H1 (cell line): ENCODE data around the gene MAPKAP1. TPM values are rescaled to one million over a fixed set of nuclear protein-coding genes. Genes with fewer than 3 reads are reported as not detected.

Experiments
- CTCF ChIA-PET: fragments of 300-600 bp; sonication (Branson Sonifier 250); formaldehyde crosslinking; loops from one replicate; lab custom pipeline; 2021; ENCODE audit not compliant: partially characterized antibody; lab: Charles Lee
- POLR2A ChIA-PET: fragments of 300-600 bp; sonication (Branson Sonifier 250); formaldehyde crosslinking; loops from one replicate; lab custom pipeline; 2021; ENCODE audit warnings: inconsistent platforms; ENCODE audit not compliant: partially characterized antibody; lab: Charles Lee
- DNase-seq, 2 experiments: peaks; one replicate each; pipeline versions ENCODE4 v3.0.0 to v3.0.0-alpha.2; 2010 to 2022; ENCODE audit warnings: low spot score in 2 of 2, low read depth in 1 of 2, mixed read lengths in 1 of 2
- FAIRE-seq: peaks from 2 replicates; lab custom pipeline; 2011; peaks lifted over from hg19 to GRCh38; lab: Jason Lieb, UNC
- H2AFZ ChIP-seq: 2 replicates; pipeline ENCODE4 v1.8.1; 2012; ENCODE audit warnings: low read length, inconsistent platforms
- H2AK5ac ChIP-seq: 2 replicates; pipeline ENCODE4 v1.6.1; 2013; ENCODE audit warnings: low read depth, low read length
- H2BK120ac ChIP-seq: replicated peaks from 2 replicates; pipeline ENCODE3; 2013; ENCODE audit warnings: low read depth, low read length, inconsistent platforms
- H2BK12ac ChIP-seq: 2 replicates; pipeline ENCODE4 v1.6.1; 2013; ENCODE audit warnings: low read depth, low read length
- H2BK15ac ChIP-seq: 2 replicates; pipeline ENCODE4 v1.6.1; 2013; ENCODE audit warnings: low read length
- H2BK20ac ChIP-seq: 2 replicates; pipeline ENCODE4 v1.6.1; 2013; ENCODE audit warnings: low read length
- H2BK5ac ChIP-seq: 2 replicates; pipeline ENCODE4 v1.6.1; 2013; ENCODE audit warnings: low read depth, low read length
- H3K14ac ChIP-seq: 2 replicates; pipeline ENCODE4 v1.6.1; 2013; ENCODE audit warnings: inconsistent platforms; ENCODE audit not compliant: insufficient read length
- H3K18ac ChIP-seq: 2 replicates; pipeline ENCODE4 v1.6.1; 2013; ENCODE audit warnings: low read length; ENCODE audit errors: extremely low read depth
- H3K23ac ChIP-seq: 2 replicates; pipeline ENCODE4 v1.6.1; 2013; ENCODE audit warnings: inconsistent platforms; ENCODE audit not compliant: insufficient read length
- H3K23me2 ChIP-seq: 2 replicates; pipeline ENCODE4 v1.6.1; 2013; ENCODE audit warnings: low read depth, low read length
- H3K27ac ChIP-seq: 2 replicates; pipeline ENCODE4 v1.6.1; 2011; ENCODE audit warnings: low read depth, low read length, inconsistent platforms
- H3K27me3 ChIP-seq, 4 experiments: replicated peaks in 1 of 4; 1 replicate in 1 of 4; 2 replicates in 3 of 4; pipeline versions ENCODE4 v1.6.1 to v1.8.1; 2011 to 2013; ENCODE audit warnings: low read length in 3 of 4, mild to moderate bottlenecking in 3 of 4, inconsistent platforms in 2 of 4, mixed read lengths in 2 of 4, moderate library complexity in 1 of 4; ENCODE audit not compliant: control insufficient read depth in 3 of 4, insufficient read depth in 3 of 4; ENCODE audit errors: extremely low read depth in 1 of 4
- H3K36me3 ChIP-seq, 4 experiments: 2 replicates each; pipeline versions ENCODE4 v1.6.1 to v1.8.1; 2011 to 2013; ENCODE audit warnings: mild to moderate bottlenecking in 4 of 4, low read length in 3 of 4, moderate library complexity in 2 of 4, control low read depth in 1 of 4, inconsistent platforms in 1 of 4; ENCODE audit not compliant: insufficient read depth in 4 of 4, control insufficient read depth in 2 of 4
- H3K4ac ChIP-seq: replicated peaks from 2 replicates; pipeline ENCODE3; 2013; ENCODE audit warnings: low read length, low read depth, mixed read lengths, inconsistent platforms; ENCODE audit not compliant: insufficient read length
- H3K4me1 ChIP-seq, 4 experiments: replicated peaks in 1 of 4; 1 replicate in 1 of 4; 2 replicates in 3 of 4; pipeline versions ENCODE4 v1.6.1 to v1.8.1; 2011 to 2013; ENCODE audit warnings: low read length in 3 of 4, inconsistent platforms in 2 of 4, mixed read lengths in 1 of 4; ENCODE audit not compliant: insufficient read depth in 4 of 4, control insufficient read depth in 3 of 4
- H3K4me2 ChIP-seq, 2 experiments: 2 replicates each; pipeline versions ENCODE4 v1.6.1 to v1.8.1; 2011 to 2013; ENCODE audit warnings: low read depth in 2 of 2, low read length in 2 of 2, control low read depth in 1 of 2, inconsistent platforms in 1 of 2, mild to moderate bottlenecking in 1 of 2; ENCODE audit not compliant: insufficient read depth in 1 of 2
- H3K4me3 ChIP-seq, 4 experiments: fragments of 200-600, 300-600 bp in 1 of 4; sonication (generic), shearing (Covaris generic), sonication (Bioruptor Twin) in 1 of 4; 2 replicates each; pipeline versions ENCODE4 v1.5.1 to v1.8.1; 2011 to 2016; ENCODE audit warnings: low read length in 4 of 4, low read depth in 3 of 4, control low read depth in 2 of 4, inconsistent platforms in 2 of 4, mild to moderate bottlenecking in 2 of 4, mixed read lengths in 1 of 4, moderate library complexity in 1 of 4; ENCODE audit not compliant: insufficient read depth in 2 of 4; ENCODE audit errors: extremely low read depth in 1 of 4
- H3K56ac ChIP-seq: replicated peaks from 2 replicates; pipeline ENCODE3; 2013; ENCODE audit warnings: low read depth, mild to moderate bottlenecking, mixed read lengths, low read length, inconsistent platforms; ENCODE audit not compliant: insufficient read length
- H3K79me1 ChIP-seq: 2 replicates; pipeline ENCODE4 v1.6.1; 2013; ENCODE audit warnings: low read depth, low read length, control low read depth
- H3K79me2 ChIP-seq, 2 experiments: 2 replicates each; pipeline versions ENCODE4 v1.6.1 to v1.8.1; 2012 to 2013; ENCODE audit warnings: low read length in 2 of 2, mild to moderate bottlenecking in 2 of 2, inconsistent platforms in 1 of 2; ENCODE audit not compliant: insufficient read depth in 2 of 2, control insufficient read depth in 1 of 2
- H3K9ac ChIP-seq, 4 experiments: replicated peaks in 1 of 4; 1 replicate in 1 of 4; 2 replicates in 3 of 4; pipeline versions ENCODE4 v1.6.1 to v1.8.1; 2011 to 2013; ENCODE audit warnings: low read depth in 3 of 4, low read length in 3 of 4, control low read depth in 2 of 4, mild to moderate bottlenecking in 2 of 4, moderate library complexity in 2 of 4, inconsistent platforms in 1 of 4; ENCODE audit errors: extremely low read depth in 1 of 4
- H3K9me3 ChIP-seq, 2 experiments: 2 replicates each; pipeline versions ENCODE4 v1.6.1 to v1.8.1; 2012 to 2013; ENCODE audit warnings: mild to moderate bottlenecking in 2 of 2, moderate library complexity in 2 of 2, control low read depth in 1 of 2, inconsistent platforms in 1 of 2, low read depth in 1 of 2, low read length in 1 of 2, mixed read lengths in 1 of 2; ENCODE audit not compliant: insufficient read depth in 2 of 2
- H4K20me1 ChIP-seq, 2 experiments: replicated peaks in 1 of 2; 2 replicates each; pipeline versions ENCODE3 to v1.8.1; 2011 to 2013; ENCODE audit warnings: inconsistent platforms in 2 of 2, low read length in 2 of 2, mild to moderate bottlenecking in 1 of 2; ENCODE audit not compliant: insufficient read depth in 2 of 2, control insufficient read depth in 1 of 2
- H4K5ac ChIP-seq: 2 replicates; pipeline ENCODE4 v1.6.1; 2013; ENCODE audit warnings: low read length, low read depth, mixed read lengths, inconsistent platforms; ENCODE audit not compliant: insufficient read length
- H4K8ac ChIP-seq: 2 replicates; pipeline ENCODE4 v1.8.0; 2013; ENCODE audit warnings: mild to moderate bottlenecking, moderate library complexity, low read length, inconsistent platforms; ENCODE audit not compliant: insufficient read depth; ENCODE audit errors: extremely low read depth
- H4K91ac ChIP-seq: replicated peaks from 2 replicates; pipeline ENCODE3; 2013; ENCODE audit warnings: low read length, mixed read lengths, inconsistent platforms; ENCODE audit not compliant: insufficient read length
- BCL11A ChIP-seq, 2 experiments: IDR thresholded peaks; one replicate each; pipeline ENCODE4 v1.6.1; 2011; ENCODE audit warnings: low read depth in 2 of 2, low read length in 2 of 2, mild to moderate bottlenecking in 2 of 2
- CBX8 ChIP-seq: fragments of 300-800, 300-1000 bp; sonication (generic); IDR thresholded peaks from 2 replicates; pipeline ENCODE4 v1.7.1; 2016; ENCODE audit warnings: low read depth, low read length, borderline replicate concordance
- CTBP2 ChIP-seq: IDR thresholded peaks from 2 replicates; pipeline ENCODE4 v1.7.0; 2011; ENCODE audit warnings: borderline replicate concordance, mild to moderate bottlenecking, moderate library complexity, mixed read lengths, low read length; ENCODE audit not compliant: insufficient read depth, insufficient read length
- FOSL1 ChIP-seq: IDR thresholded peaks from 2 replicates; pipeline ENCODE4 v1.6.1; 2011; ENCODE audit warnings: mild to moderate bottlenecking, low read depth, low read length, moderate library complexity; ENCODE audit not compliant: insufficient read depth
- GTF2F1 ChIP-seq: IDR thresholded peaks from 2 replicates; pipeline ENCODE4 v1.6.1; 2012; ENCODE audit warnings: low read depth, low read length, improper control_type of control experiment, borderline replicate concordance
- JUND ChIP-seq: IDR thresholded peaks from 2 replicates; pipeline ENCODE4 v1.6.1; 2011; ENCODE audit warnings: mild to moderate bottlenecking, improper control_type of control experiment, low read length
- MAFK ChIP-seq: IDR thresholded peaks from 2 replicates; pipeline ENCODE4 v1.6.1; 2012; ENCODE audit warnings: low read depth, mild to moderate bottlenecking, improper control_type of control experiment, low read length
- PHF8 ChIP-seq: fragments of 200-600 bp; sonication (generic); conservative IDR thresholded peaks from 2 replicates; pipeline ENCODE4 v1.7.1; 2012; ENCODE audit warnings: low read depth, mild to moderate bottlenecking, inconsistent platforms, low read length, moderate library complexity
- POLR2A ChIP-seq, 2 experiments: IDR thresholded peaks; 1 replicate in 1 of 2; 2 replicates in 1 of 2; pipeline ENCODE4 v1.6.1; 2011; ENCODE audit warnings: low read depth in 2 of 2, low read length in 2 of 2, mild to moderate bottlenecking in 2 of 2; ENCODE audit errors: control extremely low read depth in 1 of 2
- POU5F1 ChIP-seq: IDR thresholded peaks from 2 replicates; pipeline ENCODE4 v1.6.1; 2011; ENCODE audit warnings: low read depth, mild to moderate bottlenecking, low read length, moderate library complexity
- RAD21 ChIP-seq, 2 experiments: IDR thresholded peaks in 1 of 2; conservative IDR thresholded peaks in 1 of 2; 2 replicates each; pipeline ENCODE4 v1.6.1; 2011; ENCODE audit warnings: low read depth in 2 of 2, low read length in 2 of 2, improper control_type of control experiment in 1 of 2, inconsistent platforms in 1 of 2, mild to moderate bottlenecking in 1 of 2, moderate library complexity in 1 of 2
- SAP30 ChIP-seq: fragments of 300-600 bp; sonication (generic); IDR thresholded peaks from 2 replicates; pipeline ENCODE4 v1.7.1; 2012; ENCODE audit warnings: low read length, moderate library complexity, mild to moderate bottlenecking, inconsistent platforms; ENCODE audit not compliant: insufficient read depth, insufficient replicate concordance
- SIN3A ChIP-seq, 2 experiments: IDR thresholded peaks in 1 of 2; conservative IDR thresholded peaks in 1 of 2; 2 replicates each; pipeline ENCODE4 v1.6.1; 2011 to 2012; ENCODE audit warnings: low read length in 2 of 2, improper control_type of control experiment in 1 of 2, low read depth in 1 of 2, mild to moderate bottlenecking in 1 of 2
- SP1 ChIP-seq: IDR thresholded peaks from 2 replicates; pipeline ENCODE4 v1.6.1; 2011; ENCODE audit warnings: low read depth, low read length
- SP4 ChIP-seq: IDR thresholded peaks from 2 replicates; pipeline ENCODE4 v1.6.1; 2012; ENCODE audit warnings: low read length, inconsistent platforms
- WGBS, 2 experiments: shearing (Covaris generic) in 1 of 2; methylation state at CpG; one replicate each; pipeline versions ENCODE4 v1.1.6 to v1.1.7; 2013 to 2015; ENCODE audit warnings: low lambda C conversion rate in 2 of 2, mixed read lengths in 2 of 2, inconsistent platforms in 1 of 2, low coverage in 1 of 2, missing lambda C conversion rate in 1 of 2; ENCODE audit not compliant: insufficient replicate concordance in 2 of 2, insufficient coverage in 1 of 2, insufficient read length in 1 of 2; ENCODE audit errors: extremely low coverage in 1 of 2, missing lambda C conversion rate in 1 of 2; 5-methylcytosine and 5-hydroxymethylcytosine counted together
- polyA plus RNA-seq, 7 experiments: library from polyadenylated mRNA; depleted of rRNA in 3 of 7; stranded (reverse) in 5 of 7; unstranded in 2 of 7; fragments of >200 nt in 5 of 7; fragments of 200-250 nt in 2 of 7; gene quantifications; 1 replicate in 5 of 7; 2 replicates in 1 of 7; 4 replicates in 1 of 7; pipeline versions ENCODE4 v1.2.1 to v1.2.3, GENCODE V29; 2011 to 2013; ENCODE audit warnings: missing spikeins in 2 of 7, mixed read lengths in 2 of 7
- total RNA-seq: library from RNA; stranded (reverse); fragmentation: NEBNext Ultra II Directional; extraction: Animal tissue kit (Norgen Biotek cat#: 25700); gene quantifications from 2 replicates; pipeline ENCODE4 v1.2.1, GENCODE V29; 2021

The MAPKAP1 gene
- total and polyA plus RNA-seq, 2 of the 8 experiments (the other 6 are each of a cell fraction or from before 2014, with no cell fraction given): 79.2 to 140 TPM

DNA sequence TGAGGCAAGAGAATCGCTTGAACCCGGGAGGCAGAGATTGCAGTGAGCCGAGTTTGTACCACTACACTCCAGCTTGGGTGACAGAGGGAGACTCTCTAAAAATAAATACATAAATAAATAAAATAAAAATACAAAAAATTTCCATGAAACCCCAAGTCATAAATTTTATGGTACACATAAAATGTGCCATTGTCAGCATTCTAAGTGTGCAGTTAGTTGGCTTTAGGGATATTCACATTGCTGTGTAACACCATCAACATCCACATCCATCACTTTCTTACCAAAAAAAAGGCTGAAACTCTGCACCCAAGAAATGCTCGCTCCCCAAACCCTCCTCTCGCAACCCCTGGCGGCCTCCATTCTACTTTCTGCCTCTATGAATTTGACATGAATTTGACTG is 310.2 kb downstream of the MAPKAP1 start:
- Histone ChIP-seq H3K4me2 (no peak overlapping the region), H3K23ac (no peak overlapping the region), H3K56ac (no peak overlapping the region), H2AFZ (no peak overlapping the region), H4K91ac (no peak overlapping the region), H2BK20ac (no peak overlapping the region), H4K8ac (no peak overlapping the region), H3K4me3 (no peak overlapping the region), H2BK12ac (no peak overlapping the region), H3K14ac (no peak overlapping the region), H3K23me2 (no peaks in the 10 kb centered on the region), H3K27me3 (no peaks in the 10 kb centered on the region), H4K5ac (no peak overlapping the region), H2BK15ac (no peak overlapping the region), H3K79me2 (no peaks in the 10 kb centered on the region), H3K27ac (no peak overlapping the region), H3K36me3 (no peaks in the 10 kb centered on the region), H3K4ac (no peak overlapping the region), H2BK120ac (no peak overlapping the region), H2AK5ac (no peak overlapping the region), H3K4me1 (no peaks in the 10 kb centered on the region), H3K9me3 (no peaks in the 10 kb centered on the region), H3K18ac (no peak overlapping the region), H4K20me1 (no peaks in the 10 kb centered on the region), H3K9ac (no peak overlapping the region), H3K79me1 (no peaks in the 10 kb centered on the region), H2BK5ac (no peak overlapping the region)
- DNase-seq: no peak
- CTCF ChIA-PET: no interaction called here
- POLR2A ChIA-PET: no interaction called here
- FAIRE-seq: no peak
- 95% methylated on average over 6 of the region's 6 CpGs; no CpG with 5 or more reads in 1 of the 2 experiments for WGBS, 2 experiments
- no peak for TF ChIP-seq FOSL1
- no peak for TF ChIP-seq SIN3A (conservative IDR thresholded peaks at IDR 0.05 in 1 of 2, IDR thresholded peaks at IDR 0.05 in 1 of 2; ENCODE audit: low read depth in 1 of 2, low read length in 2 of 2)
- TF ChIP-seq POLR2A (IDR thresholded peaks at IDR 0.05; ENCODE audit: control extremely low read depth in 1 of 2, low read depth in 2 of 2, low read length in 2 of 2): no peak
- TF ChIP-seq JUND: no peak
- TF ChIP-seq GTF2F1: no peak
- no peak for TF ChIP-seq BCL11A (IDR thresholded peaks at IDR 0.05; ENCODE audit: low read depth in 2 of 2, low read length in 2 of 2)
- TF ChIP-seq MAFK: no peak
- no peak for TF ChIP-seq SAP30
- no peak for TF ChIP-seq RAD21 (IDR thresholded peaks at IDR 0.05 in 1 of 2, conservative IDR thresholded peaks at IDR 0.05 in 1 of 2; ENCODE audit: low read depth in 2 of 2, low read length in 2 of 2)
- no peak for TF ChIP-seq CBX8
- no peak for TF ChIP-seq POU5F1
- TF ChIP-seq SP4: no peak
- no peak for TF ChIP-seq PHF8
- TF ChIP-seq SP1: no peak
- no peak for TF ChIP-seq CTBP2
